Lower leg skin (tissue), 3 donors: ENCODE measurements around the gene PRR7.

Source experiments
- POLR2A ChIP-seq, 2 donors: fragments of 450-650 bp; IDR thresholded peaks; one replicate each; pipeline ENCODE4 v1.6.1; 2016 to 2017; ENCODE audit warnings: antibody characterized with exemption in 2 of 2, mild to moderate bottlenecking in 1 of 2, moderate library complexity in 1 of 2
- TF ChIP-seq, protein P1 (sequence below), 3 donors: fragments of 450-650 bp; IDR thresholded peaks; one replicate each; pipeline ENCODE4 v1.5.1; 2016; ENCODE audit warnings: antibody characterized with exemption in 3 of 3, mild to moderate bottlenecking in 3 of 3, moderate library complexity in 2 of 3

DNA sequence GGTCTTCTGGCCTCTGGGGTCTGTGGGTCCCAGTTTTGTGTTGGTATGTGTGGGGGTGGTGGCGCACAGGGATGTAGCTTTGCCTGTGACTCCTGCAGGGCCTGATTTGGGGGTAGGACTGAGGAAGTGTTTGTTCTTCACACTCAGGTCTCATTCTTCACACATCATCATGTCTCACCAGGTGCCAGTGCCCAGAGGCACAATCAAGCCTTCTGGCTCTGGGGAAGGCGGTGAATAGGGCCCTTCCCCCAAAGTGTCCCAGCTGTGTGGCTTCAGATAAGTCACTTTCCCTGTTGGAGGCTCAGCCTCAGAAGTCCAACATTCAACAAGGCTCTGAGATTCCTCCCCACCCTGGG is 21.7 kb downstream of the PRR7 start:
- TF ChIP-seq, protein P1, sequence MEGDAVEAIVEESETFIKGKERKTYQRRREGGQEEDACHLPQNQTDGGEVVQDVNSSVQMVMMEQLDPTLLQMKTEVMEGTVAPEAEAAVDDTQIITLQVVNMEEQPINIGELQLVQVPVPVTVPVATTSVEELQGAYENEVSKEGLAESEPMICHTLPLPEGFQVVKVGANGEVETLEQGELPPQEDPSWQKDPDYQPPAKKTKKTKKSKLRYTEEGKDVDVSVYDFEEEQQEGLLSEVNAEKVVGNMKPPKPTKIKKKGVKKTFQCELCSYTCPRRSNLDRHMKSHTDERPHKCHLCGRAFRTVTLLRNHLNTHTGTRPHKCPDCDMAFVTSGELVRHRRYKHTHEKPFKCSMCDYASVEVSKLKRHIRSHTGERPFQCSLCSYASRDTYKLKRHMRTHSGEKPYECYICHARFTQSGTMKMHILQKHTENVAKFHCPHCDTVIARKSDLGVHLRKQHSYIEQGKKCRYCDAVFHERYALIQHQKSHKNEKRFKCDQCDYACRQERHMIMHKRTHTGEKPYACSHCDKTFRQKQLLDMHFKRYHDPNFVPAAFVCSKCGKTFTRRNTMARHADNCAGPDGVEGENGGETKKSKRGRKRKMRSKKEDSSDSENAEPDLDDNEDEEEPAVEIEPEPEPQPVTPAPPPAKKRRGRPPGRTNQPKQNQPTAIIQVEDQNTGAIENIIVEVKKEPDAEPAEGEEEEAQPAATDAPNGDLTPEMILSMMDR (IDR thresholded peaks at IDR 0.05), result no peak
- TF ChIP-seq POLR2A (IDR thresholded peaks at IDR 0.05), result no peak
